Smooth muscle cell (in vitro differentiated cells): ENCODE data around the gene IQCE. TPM values are rescaled to one million over a fixed set of nuclear protein-coding genes. Genes with fewer than 3 reads are reported as not detected.
A peak's percentile ranks its signal among the peaks of the same experiment; 100 is the strongest.

Source experiments
- DNase-seq: peaks from one replicate; lab custom pipeline; 2025; ENCODE audit not compliant: unreplicated experiment; lab: John Stamatoyannopoulos, UW
- H2AFZ ChIP-seq: fragments of 200-600 bp; sonication (generic); 2 replicates; pipeline ENCODE4 v1.6.0; 2016; ENCODE audit warnings: antibody characterized with exemption, low read depth, mild to moderate bottlenecking
- H3F3A ChIP-seq: fragments of 200-600 bp; sonication (generic); 2 replicates; pipeline ENCODE4 v1.6.0; 2017; ENCODE audit warnings: antibody characterized with exemption, low read depth
- H3K27ac ChIP-seq: fragments of 200-600 bp; sonication (generic); 2 replicates; pipeline ENCODE4 v1.5.1; 2016; ENCODE audit warnings: low read depth, mild to moderate bottlenecking
- H3K27me3 ChIP-seq: fragments of 200-600 bp; sonication (generic); 2 replicates; pipeline ENCODE4 v1.6.1; 2016; ENCODE audit warnings: low read depth, mild to moderate bottlenecking
- H3K36me3 ChIP-seq: fragments of 200-600 bp; sonication (generic); 2 replicates; pipeline ENCODE4 v1.5.1; 2016; ENCODE audit warnings: low read depth
- H3K4me1 ChIP-seq: fragments of 200-600 bp; sonication (generic); 2 replicates; pipeline ENCODE4 v1.5.1; 2016; ENCODE audit warnings: low read depth
- H3K4me2 ChIP-seq: fragments of 200-600 bp; sonication (generic); 2 replicates; pipeline ENCODE4 v1.6.0; 2016; ENCODE audit warnings: mild to moderate bottlenecking
- H3K4me3 ChIP-seq: fragments of 200-600 bp; sonication (generic); 2 replicates; pipeline ENCODE4 v1.5.1; 2016; ENCODE audit warnings: mild to moderate bottlenecking
- H3K79me2 ChIP-seq: fragments of 200-600 bp; sonication (generic); 2 replicates; pipeline ENCODE4 v1.6.0; 2016; ENCODE audit warnings: low read depth, mild to moderate bottlenecking
- H3K9ac ChIP-seq: fragments of 200-600 bp; sonication (generic); 2 replicates; pipeline ENCODE4 v1.6.0; 2016; ENCODE audit warnings: low read depth
- H3K9me3 ChIP-seq: fragments of 200-600 bp; sonication (generic); replicated peaks from 2 replicates; pipeline ENCODE4 v1.5.1; 2016; ENCODE audit warnings: low read depth
- H4K20me1 ChIP-seq: fragments of 200-600 bp; sonication (generic); 2 replicates; pipeline ENCODE4 v1.6.0; 2016; ENCODE audit warnings: low read depth
- WGBS: methylation state at CpG from one replicate; pipeline ENCODE4 v1.1.7; 2016; ENCODE audit warnings: low lambda C conversion rate; 5-methylcytosine and 5-hydroxymethylcytosine counted together
- polyA plus RNA-seq: library from polyadenylated mRNA; unstranded; fragments of >200 nt; fragmentation: Nextera tagmentation; extraction: Ambion mirVana; gene quantifications from 2 replicates; pipeline ENCODE4 v1.2.1, GENCODE V29; 2016
- total RNA-seq: library from RNA; depleted of rRNA; stranded (reverse); fragments of >200 nt; gene quantifications from 2 replicates; pipeline ENCODE4 v1.2.3, GENCODE V29; 2014
- TF ChIP-seq, protein P1 (sequence below): fragments of 200-600 bp; sonication (generic); IDR thresholded peaks from 2 replicates; pipeline ENCODE4 v1.5.1; 2017; ENCODE audit warnings: borderline replicate concordance, mild to moderate bottlenecking, antibody characterized with exemption; ENCODE audit not compliant: insufficient read depth, poor library complexity, severe bottlenecking

Gene IQCE
- total and polyA plus RNA-seq, 2 experiments from 2014 or later, result 5.8 to 12.7 TPM

DNA sequence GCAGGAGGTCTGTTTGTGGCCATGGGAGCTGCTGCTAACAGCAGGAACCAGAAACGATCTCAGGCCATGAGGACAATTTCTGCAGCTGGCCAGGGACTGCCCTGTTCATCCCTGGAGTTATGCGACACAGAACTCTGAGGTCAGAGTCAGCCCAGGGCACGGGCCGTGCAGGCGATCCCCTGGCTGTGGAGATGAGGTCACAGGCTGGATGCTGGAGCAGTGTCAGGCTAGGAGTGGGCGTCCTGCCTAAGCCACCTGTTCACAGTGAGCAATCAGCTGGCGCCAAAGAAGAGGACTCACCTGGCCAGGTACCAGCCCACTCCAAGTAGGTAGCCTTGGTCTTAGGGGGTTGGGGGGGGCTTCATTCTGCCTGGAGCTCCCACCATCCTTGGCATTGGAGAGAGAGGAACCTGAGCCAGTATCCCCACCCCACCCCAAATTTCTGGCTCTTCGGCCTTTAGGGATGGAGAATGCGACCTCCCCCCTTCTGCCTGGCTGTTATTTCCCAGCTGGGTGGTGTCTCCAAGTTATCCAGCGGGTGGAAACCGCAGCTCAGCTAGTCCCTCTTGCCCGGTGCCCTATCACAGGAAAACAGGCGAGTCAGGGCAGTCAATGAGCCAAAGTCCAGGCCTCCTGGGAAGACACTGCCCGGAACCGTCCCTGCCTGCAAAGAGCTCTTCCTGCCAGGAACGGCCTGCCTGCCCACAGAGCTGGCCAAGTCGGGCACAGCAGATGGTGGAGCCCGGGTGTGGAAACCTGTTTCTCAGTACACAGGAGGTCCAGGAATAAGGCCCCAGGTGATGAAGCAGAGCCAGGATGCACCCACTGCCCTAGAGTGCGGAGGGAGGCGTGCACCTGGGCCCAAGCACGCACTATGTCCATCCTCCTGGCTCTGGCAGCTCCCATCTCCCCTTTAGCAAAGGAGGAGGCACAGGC lies 71.2 kb downstream of the IQCE start:
- TF ChIP-seq, protein P1, sequence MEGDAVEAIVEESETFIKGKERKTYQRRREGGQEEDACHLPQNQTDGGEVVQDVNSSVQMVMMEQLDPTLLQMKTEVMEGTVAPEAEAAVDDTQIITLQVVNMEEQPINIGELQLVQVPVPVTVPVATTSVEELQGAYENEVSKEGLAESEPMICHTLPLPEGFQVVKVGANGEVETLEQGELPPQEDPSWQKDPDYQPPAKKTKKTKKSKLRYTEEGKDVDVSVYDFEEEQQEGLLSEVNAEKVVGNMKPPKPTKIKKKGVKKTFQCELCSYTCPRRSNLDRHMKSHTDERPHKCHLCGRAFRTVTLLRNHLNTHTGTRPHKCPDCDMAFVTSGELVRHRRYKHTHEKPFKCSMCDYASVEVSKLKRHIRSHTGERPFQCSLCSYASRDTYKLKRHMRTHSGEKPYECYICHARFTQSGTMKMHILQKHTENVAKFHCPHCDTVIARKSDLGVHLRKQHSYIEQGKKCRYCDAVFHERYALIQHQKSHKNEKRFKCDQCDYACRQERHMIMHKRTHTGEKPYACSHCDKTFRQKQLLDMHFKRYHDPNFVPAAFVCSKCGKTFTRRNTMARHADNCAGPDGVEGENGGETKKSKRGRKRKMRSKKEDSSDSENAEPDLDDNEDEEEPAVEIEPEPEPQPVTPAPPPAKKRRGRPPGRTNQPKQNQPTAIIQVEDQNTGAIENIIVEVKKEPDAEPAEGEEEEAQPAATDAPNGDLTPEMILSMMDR, result no peak

DNA sequence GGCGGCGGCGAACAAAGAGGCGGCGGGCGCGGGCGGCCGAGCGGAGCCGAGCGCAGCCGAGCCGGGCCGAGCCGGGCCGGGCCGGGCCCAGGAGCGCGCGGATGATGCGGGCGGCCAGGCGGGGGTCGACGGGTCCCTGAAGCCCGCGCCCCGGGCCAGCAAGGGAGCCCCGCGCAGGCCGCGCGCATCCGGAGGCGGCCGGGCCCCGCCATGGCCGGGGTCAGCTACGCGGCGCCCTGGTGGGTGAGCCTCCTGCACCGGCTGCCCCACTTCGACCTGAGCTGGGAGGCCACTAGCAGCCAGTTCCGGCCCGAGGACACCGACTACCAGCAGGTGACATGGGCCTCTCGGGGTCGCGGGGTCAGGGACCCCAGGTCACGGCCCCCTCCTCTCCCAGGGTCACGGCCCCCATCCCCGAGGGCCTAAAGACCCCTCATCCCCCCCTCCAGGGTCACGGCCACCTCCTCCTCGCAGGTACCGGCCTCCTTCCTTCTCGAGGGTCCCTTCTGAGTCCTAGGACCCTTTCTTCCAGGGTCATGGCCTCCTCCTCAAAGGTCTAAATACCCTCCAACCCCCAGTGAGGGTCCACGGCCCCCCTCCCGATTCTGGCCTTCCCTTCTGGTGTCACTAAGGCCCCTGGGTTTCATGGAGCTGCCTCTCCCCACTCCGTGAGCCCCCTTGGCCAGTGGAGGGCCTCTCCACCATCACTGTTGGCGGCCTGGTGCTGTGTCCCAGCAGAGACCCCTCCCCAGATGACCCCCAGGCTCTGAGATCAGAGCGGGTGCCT lies 73.4 kb downstream of the IQCE start, which contains the start of gene TTYH3:
TTYH3 (plus strand) TSS at position 41 of the 787 bp plus-strand sequence; CDS start at position 211, 170 bp downstream.
- Histone ChIP-seq H3K4me1 (peaks cover 10% of the 10 kb centered on the region), H2AFZ (peak within 1 kb of the TSS; percentile 72), H4K20me1 (peaks cover 49% of the 10 kb centered on the region), H3K4me3 (peak within 1 kb of the TSS; percentile 84), H3K36me3 (no peaks in the 10 kb centered on the region), H3F3A (peaks cover 12% of the 10 kb centered on the region), H3K27ac (peak within 1 kb of the TSS; percentile 93), H3K79me2 (peaks cover 47% of the 10 kb centered on the region), H3K27me3 (no peaks in the 10 kb centered on the region), H3K9ac (peak within 1 kb of the TSS; percentile 96), H3K4me2 (peak within 1 kb of the TSS; percentile 99), H3K9me3 (no peaks in the 10 kb centered on the region)
- 0% methylated on average over 7 of the region's 62 CpGs for WGBS
- DNase-seq, result no peak
- TF ChIP-seq, protein P1, result no peak

More for the DNA sequence above, 71.2 kb downstream of the IQCE start:
- Histone ChIP-seq H3K36me3 (no peaks in the 10 kb centered on the region), H3K9ac (no peak overlapping the region), H3K27ac (no peak overlapping the region), H3K9me3 (no peaks in the 10 kb centered on the region), H3K27me3 (no peaks in the 10 kb centered on the region), H3K4me3 (no peak overlapping the region), H3K79me2 (peaks cover 26% of the 10 kb centered on the region), H2AFZ (no peak overlapping the region), H4K20me1 (peaks cover 28% of the 10 kb centered on the region), H3K4me2 (no peak overlapping the region), H3K4me1 (peaks cover 10% of the 10 kb centered on the region), H3F3A (peaks cover 12% of the 10 kb centered on the region)
- WGBS, result 81% methylated on average over 21 of the region's 21 CpGs
- no peak for DNase-seq

DNA sequence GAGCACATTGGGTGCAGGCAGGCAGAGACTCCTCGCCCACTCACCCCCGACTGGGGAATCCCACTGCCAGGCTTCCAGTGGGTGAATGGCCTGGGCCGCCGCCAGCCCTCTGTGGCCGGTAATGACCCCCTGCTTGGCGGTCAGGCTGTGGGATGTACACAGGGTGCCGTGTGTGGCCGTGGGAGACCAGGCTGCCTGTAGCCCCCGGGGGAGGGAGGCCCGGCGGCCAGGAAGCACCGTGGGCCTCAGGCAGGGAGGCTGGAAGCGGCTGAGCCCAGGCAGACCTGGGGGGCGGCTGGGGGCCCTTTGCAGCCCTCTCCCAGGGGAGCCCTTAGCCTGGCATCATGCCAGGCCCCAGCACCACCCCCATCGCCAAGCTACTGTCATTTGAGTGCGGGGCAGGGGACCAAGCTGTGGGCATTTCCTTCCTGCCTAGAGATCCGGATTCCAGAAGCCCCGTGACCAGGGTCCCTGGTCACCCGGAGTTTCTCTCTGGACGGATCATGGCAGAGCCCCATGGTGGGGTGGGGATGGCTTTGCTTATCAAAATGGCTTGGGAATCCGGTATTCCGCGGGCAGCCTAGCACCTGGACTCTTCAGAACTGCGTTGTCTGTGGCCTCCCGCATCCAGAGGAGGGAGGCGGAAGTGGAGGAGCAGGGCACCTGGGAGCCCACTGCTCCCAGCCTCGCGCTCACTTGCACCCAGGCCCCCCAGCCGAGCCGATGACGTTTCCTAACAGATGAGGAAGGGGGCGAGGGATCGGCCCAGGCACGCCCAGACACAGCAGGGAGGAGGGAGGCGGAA lies 74.2 kb downstream of the IQCE start:
- peak; percentile 62 for DNase-seq
- H3K4me1 ChIP-seq, result peaks cover 10% of the 10 kb centered on the region
- peak overlapping the region; percentile 84 for H3K4me3 ChIP-seq
- no peaks in the 10 kb centered on the region for H3K27me3 ChIP-seq
- peak overlapping the region; percentile 99 for H3K4me2 ChIP-seq
- TF ChIP-seq, protein P1, result no peak
- H3K27ac ChIP-seq, result peak overlapping the region; percentile 93
- no peak overlapping the region for H2AFZ ChIP-seq
- no peaks in the 10 kb centered on the region for H3K36me3 ChIP-seq
- H3K9ac ChIP-seq, result peak overlapping the region; percentile 96
- peaks cover 55% of the 10 kb centered on the region for H3K79me2 ChIP-seq
- 1% methylated on average over 34 of the region's 35 CpGs for WGBS
- peaks cover 12% of the 10 kb centered on the region for H3F3A ChIP-seq
- no peaks in the 10 kb centered on the region for H3K9me3 ChIP-seq
- peaks cover 57% of the 10 kb centered on the region for H4K20me1 ChIP-seq
